Measurements from ENCODE around the gene FOXF1. TPM values are rescaled to one million over a fixed set of nuclear protein-coding genes. Genes with fewer than 3 reads are reported as not detected.
A peak's percentile ranks its signal among the peaks of the same experiment; 100 is the strongest.

Gene FOXF1
- total RNA-seq, 1 donor from 2014 or later = 46.4 TPM

DNA sequence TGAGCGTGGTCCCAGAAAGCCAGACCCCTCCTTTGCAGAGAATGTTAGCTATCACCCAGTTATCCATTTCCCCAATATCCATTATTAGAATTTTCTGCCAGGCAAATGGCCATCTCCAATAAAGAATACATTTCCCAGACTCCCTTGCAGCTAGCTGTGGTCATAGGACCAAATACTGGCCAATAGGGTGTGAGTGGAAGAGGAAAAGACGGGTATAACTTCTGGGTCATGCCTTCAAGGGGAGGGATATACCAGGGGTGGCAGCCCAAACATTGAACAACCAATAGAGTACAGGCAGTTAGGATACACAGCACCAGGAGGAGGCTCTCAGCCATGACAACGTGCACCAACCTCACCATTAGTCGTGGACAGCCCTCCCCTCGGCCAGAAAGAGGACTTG lies 26.1 kb upstream of the FOXF1 start:
- TF ChIP-seq, protein P1, sequence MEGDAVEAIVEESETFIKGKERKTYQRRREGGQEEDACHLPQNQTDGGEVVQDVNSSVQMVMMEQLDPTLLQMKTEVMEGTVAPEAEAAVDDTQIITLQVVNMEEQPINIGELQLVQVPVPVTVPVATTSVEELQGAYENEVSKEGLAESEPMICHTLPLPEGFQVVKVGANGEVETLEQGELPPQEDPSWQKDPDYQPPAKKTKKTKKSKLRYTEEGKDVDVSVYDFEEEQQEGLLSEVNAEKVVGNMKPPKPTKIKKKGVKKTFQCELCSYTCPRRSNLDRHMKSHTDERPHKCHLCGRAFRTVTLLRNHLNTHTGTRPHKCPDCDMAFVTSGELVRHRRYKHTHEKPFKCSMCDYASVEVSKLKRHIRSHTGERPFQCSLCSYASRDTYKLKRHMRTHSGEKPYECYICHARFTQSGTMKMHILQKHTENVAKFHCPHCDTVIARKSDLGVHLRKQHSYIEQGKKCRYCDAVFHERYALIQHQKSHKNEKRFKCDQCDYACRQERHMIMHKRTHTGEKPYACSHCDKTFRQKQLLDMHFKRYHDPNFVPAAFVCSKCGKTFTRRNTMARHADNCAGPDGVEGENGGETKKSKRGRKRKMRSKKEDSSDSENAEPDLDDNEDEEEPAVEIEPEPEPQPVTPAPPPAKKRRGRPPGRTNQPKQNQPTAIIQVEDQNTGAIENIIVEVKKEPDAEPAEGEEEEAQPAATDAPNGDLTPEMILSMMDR (IDR thresholded peaks at IDR 0.05) = no peak
- Histone ChIP-seq H3K36me3 (no peaks in the 10 kb centered on the region), H3K27me3 (peaks cover 3% of the 10 kb centered on the region), H3K27ac (no peak overlapping the region), H3K4me3 (no peak overlapping the region), H3K9me3 (peaks cover 6% of the 10 kb centered on the region), H3K4me1 (peaks cover 3% of the 10 kb centered on the region)
- no peak for DNase-seq
- ATAC-seq = no peak
- intact Hi-C loops (cut with DNase I) = no loop called here

DNA sequence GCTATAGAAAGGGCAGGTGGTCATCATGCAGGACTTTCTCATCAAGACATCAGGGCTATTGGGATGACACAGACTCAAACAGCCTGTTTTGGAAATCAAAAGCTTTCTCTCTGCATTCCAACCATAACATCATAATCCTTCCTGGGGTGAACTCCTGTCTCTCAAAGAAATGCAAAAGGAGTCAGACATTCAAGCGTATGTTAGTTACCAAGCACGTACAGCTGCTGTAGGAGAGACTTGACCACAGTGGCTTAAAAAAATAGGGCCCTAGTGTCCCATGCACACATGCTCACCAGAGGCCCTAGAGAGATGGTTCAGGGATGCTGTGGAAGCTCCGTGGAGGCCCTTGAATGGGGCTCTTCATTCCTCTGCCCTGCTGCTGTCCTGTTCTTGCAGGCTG lies 24.6 kb upstream of the FOXF1 start:
- intact Hi-C loops (cut with DNase I) = no loop called here
- TF ChIP-seq, protein P1 (IDR thresholded peaks at IDR 0.05) = no peak

DNA sequence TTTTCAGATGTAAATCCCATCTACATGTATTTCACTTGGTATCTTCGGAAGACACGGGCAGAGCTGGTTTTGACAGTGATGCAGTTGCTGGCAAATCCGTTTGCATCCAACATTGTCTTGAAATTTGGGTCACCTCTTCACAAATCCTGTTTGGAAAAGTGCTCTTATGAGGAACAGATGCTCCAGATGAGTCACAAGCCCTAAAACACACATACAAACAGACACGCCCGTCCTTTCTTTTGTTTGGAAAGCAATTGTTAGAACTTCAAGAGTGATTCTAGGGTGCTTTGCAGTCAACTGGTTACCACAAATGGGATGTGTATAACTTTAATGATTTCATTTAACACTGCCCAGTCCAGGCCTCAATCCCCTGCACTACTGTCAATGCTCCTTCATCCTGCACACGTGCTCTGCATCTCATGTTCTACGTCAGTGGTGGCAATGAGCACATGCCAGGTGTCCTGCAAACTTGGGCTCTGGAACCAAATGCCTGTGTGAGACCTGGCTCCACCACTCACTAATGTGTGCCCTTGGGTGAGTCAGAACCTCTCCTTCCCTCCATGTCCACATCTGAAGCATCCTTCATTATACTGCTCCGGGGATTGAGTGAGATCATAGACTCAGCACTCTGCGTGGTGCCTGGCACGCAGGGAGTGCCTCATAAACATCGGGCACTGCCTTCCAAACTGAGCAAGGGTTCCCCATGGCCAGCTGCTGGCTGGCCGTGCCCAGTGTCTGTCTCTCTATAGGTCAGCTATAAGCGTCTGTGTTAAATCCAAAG lies 19.3 kb upstream of the FOXF1 start:
- no peak overlapping the region for H3K27ac ChIP-seq

More for the DNA sequence above, 24.6 kb upstream of the FOXF1 start:
- DNase-seq (no peak), ATAC-seq (no peak)
- H3K36me3 ChIP-seq = no peaks in the 10 kb centered on the region
- peaks cover 1% of the 10 kb centered on the region for H3K4me1 ChIP-seq
- peaks cover 7% of the 10 kb centered on the region for H3K27me3 ChIP-seq
- no peak overlapping the region for H3K4me3 ChIP-seq
- H3K27ac ChIP-seq = no peak overlapping the region
- H3K9me3 ChIP-seq = peaks cover 6% of the 10 kb centered on the region

DNA sequence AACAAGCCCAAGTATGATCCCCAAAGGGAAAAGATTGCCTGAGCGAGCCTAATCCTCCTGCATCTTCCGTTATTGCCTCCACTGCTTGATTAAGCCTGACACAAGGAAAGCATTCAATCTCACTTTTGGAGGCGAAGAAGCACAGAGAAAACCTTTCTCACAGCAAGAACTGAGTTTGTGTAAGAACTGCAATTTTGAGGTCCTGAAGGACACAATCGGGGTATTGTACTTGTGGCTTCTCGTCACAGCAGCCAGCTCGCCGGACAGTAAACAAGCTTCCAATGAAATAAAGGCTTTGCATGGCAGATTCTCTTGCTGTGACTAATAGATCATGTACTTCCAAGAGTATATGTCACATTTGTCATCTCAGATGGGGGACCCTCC lies 18.7 kb upstream of the FOXF1 start:
- Histone ChIP-seq H3K27me3 (peaks cover 59% of the 10 kb centered on the region), H3K36me3 (no peaks in the 10 kb centered on the region), H3K9me3 (no peaks in the 10 kb centered on the region), H3K4me3 (no peak overlapping the region), H3K27ac (no peak overlapping the region), H3K4me1 (no peaks in the 10 kb centered on the region)
- TF ChIP-seq, protein P1 (IDR thresholded peaks at IDR 0.05) = no peak
- intact Hi-C loops (cut with DNase I) = no loop called here
- ATAC-seq = no peak
- no peak for DNase-seq

More for the DNA sequence above, 19.3 kb upstream of the FOXF1 start:
- no peak for DNase-seq
- Histone ChIP-seq H3K4me3 (no peak overlapping the region), H3K4me1 (no peaks in the 10 kb centered on the region), H3K36me3 (no peaks in the 10 kb centered on the region), H3K9me3 (no peaks in the 10 kb centered on the region), H3K27me3 (peaks cover 53% of the 10 kb centered on the region)
- TF ChIP-seq, protein P1 (IDR thresholded peaks at IDR 0.05) = no peak
- ATAC-seq = peak; percentile 52
- intact Hi-C loops (cut with DNase I) = no loop called here

DNA sequence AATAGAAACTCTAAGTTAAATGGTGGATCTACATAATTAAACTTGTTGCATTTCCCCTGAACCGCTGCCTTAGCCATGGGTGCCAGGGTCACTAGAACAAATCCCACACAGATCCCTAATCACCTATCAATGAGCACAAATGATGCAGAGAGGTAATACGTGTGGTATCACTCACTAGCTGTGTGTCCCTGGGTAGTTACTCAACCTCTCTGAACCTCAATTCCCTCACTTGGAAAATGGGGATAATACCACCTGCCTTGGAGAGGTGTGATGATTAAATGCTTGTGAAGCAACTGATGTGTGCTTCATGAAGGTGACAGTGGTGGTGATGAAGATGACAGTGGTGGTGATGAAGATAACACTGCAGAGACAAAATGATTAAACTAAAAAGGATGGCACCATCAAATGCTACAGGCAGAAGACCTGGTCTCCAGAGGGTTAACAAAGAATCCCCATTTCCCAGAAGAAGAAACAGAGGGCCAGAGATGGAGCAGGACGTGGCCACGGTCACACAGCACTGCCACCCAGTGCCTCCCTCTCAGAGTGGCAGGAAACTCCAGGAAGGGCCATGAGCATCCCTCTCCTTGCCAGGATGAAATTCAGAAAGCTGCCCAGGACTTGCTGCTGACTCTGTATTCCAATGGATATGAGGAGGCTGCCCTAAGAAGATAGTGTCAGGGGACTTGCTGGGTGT lies 17.9 kb upstream of the FOXF1 start:
- Histone ChIP-seq H3K36me3 (no peaks in the 10 kb centered on the region), H3K27me3 (peaks cover 67% of the 10 kb centered on the region), H3K4me3 (no peak overlapping the region), H3K9me3 (no peaks in the 10 kb centered on the region), H3K27ac (no peak overlapping the region), H3K4me1 (no peaks in the 10 kb centered on the region)
- ATAC-seq (no peak), DNase-seq (no peak)
- TF ChIP-seq, protein P1 (IDR thresholded peaks at IDR 0.05) = no peak
- intact Hi-C loops (cut with DNase I) = no loop called here

All from upper lobe of right lung (tissue), 1 donor.